Gastrocnemius medialis (tissue), 4 donors: ENCODE results near the gene DNM1.

Experiments used
- CTCF ChIP-seq, 5 experiments: fragments of 450-650 bp in 3 of 5; fragments of 200-600 bp in 2 of 5; sonication (generic) in 2 of 5; IDR thresholded peaks in 4 of 5; conservative IDR thresholded peaks in 1 of 5; 1 replicate in 4 of 5; 2 replicates in 1 of 5; pipeline ENCODE4 v1.5.1; 2016 to 2019; ENCODE audit warnings: antibody characterized with exemption in 5 of 5, mild to moderate bottlenecking in 3 of 5, moderate library complexity in 3 of 5
- POLR2A ChIP-seq, 2 donors: fragments of 450-650 bp; IDR thresholded peaks; one replicate each; pipeline ENCODE4 v1.6.1; 2017; ENCODE audit warnings: antibody characterized with exemption in 2 of 2, mild to moderate bottlenecking in 2 of 2, moderate library complexity in 2 of 2

GRCh38 chr9:128178806-128179431, 24.3 kb upstream of the DNM1 start:
- no peak for TF ChIP-seq POLR2A (IDR thresholded peaks at IDR 0.05)
- no peak for TF ChIP-seq CTCF (IDR thresholded peaks at IDR 0.05 in 4 of 5, conservative IDR thresholded peaks at IDR 0.05 in 1 of 5)
